G401 (cell line): Measurements from ENCODE around the gene MTOR. TPM values are rescaled to one million over a fixed set of nuclear protein-coding genes. Genes with fewer than 3 reads are reported as not detected.
A peak's percentile ranks its signal among the peaks of the same experiment; 100 is the strongest.
"Not testable (repeated sequence)": the region's sequence is repeated elsewhere in the genome, so short reads cannot be mapped to it uniquely, and the experiment has no call there.

Experiments used
- DNase-seq: peaks from one replicate; pipeline ENCODE4 v3.0.0-alpha.2; 2015; ENCODE audit warnings: low spot score
- in situ Hi-C: cut with HindIII; loops from 2 replicates; pipeline ENCODE4 v1.10.0; 2016; ENCODE audit warnings: low sequenced_read_pairs, mixed read lengths
- total RNA-seq: library from RNA; depleted of rRNA; stranded (reverse); fragments of >200 nt; shearing (Covaris generic); gene quantifications from 2 replicates; pipeline ENCODE4 v1.2.3, GENCODE V29; 2014

MTOR gene
- total RNA-seq, 1 experiment from 2014 or later: 26.7 TPM

DNA sequence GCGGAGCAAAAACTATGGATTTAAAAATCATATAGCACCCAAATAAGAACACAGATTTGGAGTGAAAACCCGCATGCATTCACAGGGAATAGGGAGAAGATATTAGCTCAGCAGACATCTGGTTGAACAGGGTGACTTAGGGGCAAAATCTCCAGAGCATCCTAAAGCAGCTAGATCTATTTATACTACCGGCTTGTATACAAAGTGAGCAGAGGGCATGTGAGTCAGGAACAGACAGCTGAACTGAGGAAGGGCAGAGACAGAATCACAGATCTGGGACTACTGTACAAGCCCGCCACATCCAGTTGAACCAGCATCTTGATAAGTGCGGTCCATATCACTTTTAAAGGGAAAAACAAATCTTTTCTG, 127.5 kb downstream of the MTOR start:
- in situ Hi-C loops: no loop called here
- no peak for DNase-seq

DNA sequence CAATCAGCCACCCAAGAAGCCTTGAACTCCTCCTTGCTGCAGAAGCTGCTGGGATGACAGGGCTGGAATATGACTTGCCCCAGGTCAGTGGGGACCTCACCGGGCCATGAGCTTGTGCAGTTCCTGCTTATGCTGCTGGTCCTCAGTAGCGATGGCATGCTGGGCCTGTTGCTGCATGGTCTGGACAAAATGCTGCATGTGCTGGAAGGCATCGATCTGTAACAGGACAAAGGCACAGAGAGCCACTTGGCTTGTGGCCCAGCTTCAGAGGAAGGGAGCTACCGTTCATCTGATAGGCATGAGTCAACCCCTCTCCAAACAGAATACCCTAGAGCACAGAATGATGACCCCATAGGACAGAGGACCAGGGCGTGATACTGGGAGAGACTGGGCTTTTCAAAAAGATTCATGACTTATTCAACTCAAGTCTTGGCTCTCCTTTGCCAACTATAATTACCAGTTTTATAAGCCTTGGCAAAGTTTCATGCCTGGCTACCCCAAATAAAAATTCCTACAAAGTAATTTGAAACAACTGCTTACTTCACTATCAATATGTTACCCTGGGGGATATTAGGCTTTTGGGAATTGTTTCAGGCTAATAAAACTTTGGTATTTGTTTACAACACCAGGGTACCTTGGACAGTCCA, 128.0 kb downstream of the MTOR start:
- DNase-seq: peak; percentile 39
- in situ Hi-C loops: no loop called here

DNA sequence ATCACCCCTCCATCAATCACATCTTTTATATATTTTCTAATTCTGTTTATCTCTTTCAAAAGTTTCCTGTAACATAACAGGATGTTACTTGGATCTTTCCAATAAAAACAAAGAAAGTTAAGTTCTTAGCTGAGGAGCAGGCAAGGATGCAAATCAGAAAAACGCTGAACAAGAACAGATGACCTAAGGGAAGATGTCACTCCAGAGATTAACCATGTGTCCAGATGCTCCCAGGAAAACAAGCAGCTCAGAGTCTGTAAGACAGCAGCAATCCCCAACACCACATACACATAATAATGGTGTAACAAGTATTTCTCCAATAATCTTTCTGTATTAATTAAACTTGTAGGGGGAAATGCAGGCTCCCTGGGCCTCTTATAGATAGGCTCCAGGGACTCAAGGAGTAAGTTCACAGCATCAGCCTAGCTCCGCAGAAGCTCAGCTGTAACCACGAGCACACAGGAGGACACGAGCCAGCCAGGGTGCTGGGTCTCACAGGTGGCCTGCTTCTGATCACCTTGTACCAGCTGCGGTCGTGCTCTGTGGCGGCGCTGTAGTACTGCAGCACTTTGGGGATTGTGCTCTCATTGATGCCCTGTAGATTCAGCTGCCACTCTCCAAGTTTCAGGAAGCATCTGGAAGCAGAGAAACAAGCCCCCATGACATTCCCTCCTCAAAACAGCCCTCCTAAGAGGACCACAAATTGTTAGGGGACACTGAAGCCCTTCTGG, 129.6 kb downstream of the MTOR start:
- in situ Hi-C loops: no loop called here
- peak; percentile 42 for DNase-seq

DNA sequence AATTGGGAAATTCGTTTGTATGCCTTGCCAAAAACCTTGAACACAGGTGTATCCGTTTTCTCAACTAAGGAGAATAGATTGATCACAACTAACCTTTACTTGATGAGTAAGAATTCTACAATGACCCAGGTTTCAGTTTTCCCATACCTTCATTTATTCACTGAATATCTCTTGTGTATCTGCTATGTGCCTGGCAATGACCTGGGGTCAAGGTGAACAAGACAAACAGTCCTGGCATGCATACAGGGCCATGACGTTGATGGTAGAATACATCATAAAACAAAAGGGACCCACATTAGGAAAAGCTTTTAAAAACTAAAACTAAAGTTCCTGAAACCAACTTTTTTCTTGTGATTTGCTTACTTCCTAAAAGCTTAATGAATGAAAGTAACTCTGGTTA, 130.5 kb downstream of the MTOR start:
- in situ Hi-C loops: no loop called here
- DNase-seq: no peak

DNA sequence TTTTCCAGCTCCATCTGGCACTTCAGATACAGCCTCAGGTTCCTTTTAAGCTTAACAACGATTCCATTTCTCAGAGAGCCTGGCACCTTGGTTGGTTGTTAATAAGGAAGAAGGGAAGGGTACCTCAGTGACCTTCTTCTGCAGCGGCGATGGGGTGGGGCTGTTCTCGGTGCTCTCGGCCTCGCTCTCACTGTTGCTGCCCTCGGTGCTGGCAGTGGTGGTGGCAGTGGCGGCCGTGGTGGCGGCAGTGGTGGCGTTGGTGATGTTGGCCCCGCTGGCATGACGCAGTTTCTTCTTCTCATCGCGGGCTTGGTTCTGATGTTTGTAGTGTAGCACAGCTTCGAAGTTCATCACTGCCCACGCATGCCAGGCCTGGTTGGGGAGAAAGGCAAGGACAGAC, 131.9 kb downstream of the MTOR start:
- in situ Hi-C loops: no loop called here
- no peak for DNase-seq

DNA sequence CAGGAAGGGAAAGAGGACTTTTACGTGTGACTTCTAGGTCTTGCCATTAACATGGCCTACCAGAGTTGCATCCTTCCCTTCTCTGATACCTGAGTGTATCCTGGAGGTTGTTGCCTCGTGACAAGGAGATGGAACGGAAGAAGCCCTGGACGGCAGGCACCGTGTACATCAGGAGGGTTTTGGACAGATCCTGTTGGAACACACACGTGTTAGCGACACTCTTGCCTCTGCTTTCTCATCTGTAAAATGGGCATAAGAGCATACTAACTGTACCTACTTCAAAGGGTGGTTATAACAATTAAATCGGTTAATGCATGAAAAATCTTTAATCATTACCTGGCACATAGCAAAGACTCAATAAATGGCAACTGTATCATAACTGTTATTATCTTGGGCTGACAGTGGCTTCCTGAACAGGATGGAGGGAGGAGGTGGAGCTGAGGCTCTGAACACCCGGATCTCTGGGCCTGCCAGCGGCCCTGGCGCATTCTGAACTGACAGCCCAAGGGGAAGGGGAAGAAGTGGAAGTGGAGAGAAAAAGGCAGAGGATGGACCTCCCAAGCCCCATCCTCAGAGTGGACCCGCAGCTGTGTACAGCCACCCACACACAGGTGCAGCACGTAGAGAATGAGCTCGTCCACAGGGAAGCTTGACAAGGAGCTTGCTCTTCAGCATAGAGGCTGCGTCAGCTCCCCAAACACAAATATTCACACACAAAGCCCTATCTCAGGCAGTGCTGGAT, 132.5 kb downstream of the MTOR start:
- DNase-seq: no peak
- in situ Hi-C loops: no loop called here

DNA sequence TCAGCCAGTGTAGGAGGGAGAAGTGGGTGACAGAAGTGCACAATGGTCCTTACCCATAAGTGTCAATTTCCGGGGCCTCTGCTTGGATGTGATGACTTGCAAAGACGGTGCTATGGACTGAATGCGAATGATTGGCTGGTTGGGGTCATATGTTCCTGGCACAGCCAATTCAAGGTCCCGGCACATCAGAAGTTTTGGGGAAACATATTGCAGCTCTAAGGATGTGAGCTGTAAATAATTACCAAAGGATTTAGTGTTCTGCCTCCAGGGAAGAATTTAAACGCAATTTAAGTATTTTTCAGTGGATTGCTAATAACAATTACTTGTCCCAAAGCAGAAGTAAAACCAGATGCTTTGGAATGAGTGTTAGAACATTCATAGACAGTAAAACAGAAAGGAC, 135.8 kb downstream of the MTOR start:
- DNase-seq: no peak
- in situ Hi-C loops: no loop called here

DNA sequence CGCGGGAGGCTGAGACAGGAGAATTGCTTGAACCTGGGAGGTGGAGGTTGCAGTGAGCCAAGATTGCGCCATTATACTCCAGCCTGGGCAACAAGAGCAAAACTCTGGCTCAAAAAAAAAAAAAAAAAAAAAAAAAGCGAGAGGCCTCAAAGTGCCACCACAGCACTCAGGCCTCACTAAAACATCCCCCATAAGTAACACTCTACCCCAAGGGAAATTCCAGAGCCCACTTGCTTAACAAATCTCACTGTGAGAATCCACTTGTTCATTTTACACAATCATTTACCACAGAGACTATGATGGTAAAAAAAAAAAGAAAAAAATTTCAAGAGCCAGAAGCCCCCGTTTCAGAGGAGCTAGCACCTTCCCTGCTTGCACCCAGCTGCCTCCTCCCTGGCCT, 136.4 kb downstream of the MTOR start:
- no peak for DNase-seq
- in situ Hi-C loops: no loop called here

DNA sequence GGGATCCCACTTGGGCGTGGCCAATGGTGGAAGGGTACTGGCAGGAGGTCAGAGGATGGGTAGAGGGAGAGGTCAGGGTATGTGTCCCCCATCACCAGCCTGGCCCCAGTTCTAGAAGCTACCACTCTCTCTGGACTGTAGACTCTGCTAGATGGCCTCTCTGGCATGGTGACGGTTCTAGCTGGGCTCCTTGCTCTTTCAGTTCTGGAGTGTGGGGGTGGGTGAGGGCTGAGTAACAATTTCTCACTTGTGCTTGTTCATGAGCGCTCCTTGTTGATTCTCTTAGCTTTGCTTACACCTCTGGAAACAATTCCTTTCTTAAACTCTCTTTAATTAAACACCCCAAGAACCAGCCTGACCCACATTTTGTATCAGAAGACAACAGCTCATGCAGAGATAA, 137.4 kb downstream of the MTOR start:
- in situ Hi-C loops: no loop called here
- no peak for DNase-seq

DNA sequence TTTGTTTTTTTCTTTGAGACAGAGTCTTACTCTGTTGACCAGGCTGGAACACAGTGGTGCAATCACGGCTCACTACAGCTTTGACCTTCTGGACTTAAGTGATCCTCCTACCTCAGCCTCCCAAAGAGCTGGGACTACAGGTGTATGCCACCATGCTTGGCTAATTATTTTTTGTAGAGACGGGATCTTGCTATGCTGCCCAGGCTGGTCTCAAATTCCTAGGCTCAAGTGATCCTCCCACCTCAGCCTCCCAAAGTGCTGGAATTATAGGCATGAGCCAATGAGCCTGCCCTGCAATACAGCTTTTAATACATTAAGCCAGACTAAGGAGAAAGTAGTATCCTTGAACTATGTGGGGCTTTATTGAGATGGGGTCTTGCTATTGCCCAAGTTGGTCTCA, 146.0 kb downstream of the MTOR start:
- DNase-seq: no peak
- in situ Hi-C loops: no loop called here

DNA sequence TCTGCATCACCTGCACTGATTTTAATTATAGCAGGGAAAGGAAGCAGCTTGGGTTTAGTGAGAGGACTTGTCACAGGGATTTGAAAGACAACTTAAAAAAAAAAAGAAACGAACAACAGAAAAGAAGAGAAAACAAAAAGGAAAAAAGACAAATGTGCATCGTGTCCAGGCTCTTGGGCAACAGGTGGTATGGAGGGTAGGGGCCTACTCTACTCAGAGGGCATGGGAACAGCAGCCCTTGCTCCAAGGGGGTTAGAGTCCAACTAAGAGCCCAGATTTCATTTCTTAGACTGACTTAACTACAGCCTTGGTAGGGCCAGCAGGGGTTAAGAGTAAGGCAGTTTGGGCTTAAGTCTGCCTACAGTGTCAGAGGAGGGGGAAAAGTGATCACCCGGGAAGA, 147.4 kb downstream of the MTOR start:
- in situ Hi-C loops: no loop called here
- no peak for DNase-seq

DNA sequence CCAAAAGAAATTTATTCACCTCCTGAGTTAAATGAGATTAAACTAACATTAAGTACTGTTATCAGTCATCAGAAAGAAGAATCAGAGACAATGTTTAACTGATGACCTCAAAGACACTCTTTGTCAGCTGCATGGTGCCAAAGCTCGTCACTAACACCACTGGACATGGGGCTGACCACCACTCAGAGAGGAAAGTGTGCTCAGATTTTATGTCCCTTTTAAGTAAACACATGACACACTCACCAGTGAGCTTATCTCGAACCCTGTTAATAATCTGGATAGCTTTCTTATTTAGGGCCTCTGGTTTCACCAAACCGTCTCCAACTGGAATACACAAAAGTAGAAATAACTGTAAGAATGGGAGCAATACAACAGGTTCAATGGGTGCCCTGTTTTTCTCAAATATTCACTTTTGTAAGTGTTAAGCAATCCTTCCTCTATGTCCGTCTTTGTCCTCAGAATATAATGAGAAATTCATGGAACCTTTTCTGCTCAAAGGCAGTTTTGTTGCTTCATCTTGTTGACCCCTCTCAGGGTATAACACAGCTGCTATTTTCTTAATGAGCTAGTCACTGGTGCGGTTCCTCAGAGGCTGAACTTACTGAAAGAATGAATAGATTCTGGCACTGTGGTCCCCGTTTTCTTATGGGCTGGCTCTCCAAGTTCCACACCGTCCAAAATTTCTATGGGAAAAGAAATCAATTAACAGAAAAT, 153.1 kb downstream of the MTOR start:
- in situ Hi-C loops: no loop called here
- no peak for DNase-seq

DNA sequence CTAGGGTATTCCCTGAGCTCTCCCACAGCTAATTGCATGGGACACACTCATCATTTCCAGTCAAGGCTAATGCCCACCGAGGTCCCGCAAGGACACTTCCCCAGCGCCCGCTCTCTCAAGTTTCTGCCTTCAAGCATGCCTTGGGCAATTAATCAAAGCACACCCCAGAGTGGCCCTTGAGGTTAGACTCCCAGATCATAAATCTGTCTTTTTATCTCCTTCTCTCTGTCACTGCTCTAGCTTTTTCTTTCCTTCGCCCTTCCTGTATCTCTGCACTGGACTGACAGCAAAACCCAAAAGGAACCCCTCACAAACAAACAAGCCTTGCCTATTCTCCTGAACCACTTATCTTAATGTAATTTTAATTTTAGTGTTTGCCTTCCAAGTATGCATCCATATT, 154.8 kb downstream of the MTOR start:
- in situ Hi-C loops: no loop called here

DNA sequence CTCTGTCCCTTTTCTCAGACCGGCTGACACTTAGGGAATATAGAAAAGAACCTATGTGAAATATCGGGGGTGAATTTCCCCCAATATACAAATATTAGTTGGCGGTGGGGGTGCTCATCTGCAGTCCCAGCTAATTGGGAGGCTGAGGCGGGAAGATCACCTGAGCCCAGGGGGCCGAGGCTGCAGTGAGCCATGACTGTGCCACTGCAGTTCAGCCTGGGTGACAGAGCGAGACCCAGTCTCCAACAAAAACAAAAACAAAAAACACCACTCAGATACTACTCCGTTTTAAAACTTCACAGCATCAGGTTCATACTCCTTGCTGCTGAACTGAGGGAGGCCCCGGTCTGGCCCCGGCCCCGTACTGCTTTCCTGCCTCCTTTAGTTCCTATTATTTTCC, 156.8 kb downstream of the MTOR start:
- no peak for DNase-seq
- in situ Hi-C loops: no loop called here

More for the DNA sequence above, 154.8 kb downstream of the MTOR start:
- no peak for DNase-seq

DNA sequence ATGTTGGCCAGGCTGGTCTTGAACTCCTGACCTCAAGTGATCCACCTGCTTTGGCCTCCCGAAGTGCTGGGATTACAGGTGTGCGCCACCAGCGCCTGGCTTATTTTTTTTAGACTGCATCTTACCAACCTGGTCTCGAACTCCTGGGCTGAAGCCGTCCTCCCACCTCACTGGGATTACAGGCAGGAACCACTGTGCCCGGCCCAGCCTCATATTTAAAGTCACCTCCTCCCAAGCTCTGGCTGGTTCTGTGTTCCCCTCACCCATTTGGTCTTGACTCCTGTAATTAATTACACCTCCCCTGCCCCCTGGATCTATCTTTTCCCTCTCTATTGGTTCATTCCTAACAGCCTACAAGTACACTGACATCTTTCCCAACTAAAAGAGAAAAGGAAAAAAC, 161.0 kb downstream of the MTOR start:
- no peak for DNase-seq
- in situ Hi-C loops: no loop called here

DNA sequence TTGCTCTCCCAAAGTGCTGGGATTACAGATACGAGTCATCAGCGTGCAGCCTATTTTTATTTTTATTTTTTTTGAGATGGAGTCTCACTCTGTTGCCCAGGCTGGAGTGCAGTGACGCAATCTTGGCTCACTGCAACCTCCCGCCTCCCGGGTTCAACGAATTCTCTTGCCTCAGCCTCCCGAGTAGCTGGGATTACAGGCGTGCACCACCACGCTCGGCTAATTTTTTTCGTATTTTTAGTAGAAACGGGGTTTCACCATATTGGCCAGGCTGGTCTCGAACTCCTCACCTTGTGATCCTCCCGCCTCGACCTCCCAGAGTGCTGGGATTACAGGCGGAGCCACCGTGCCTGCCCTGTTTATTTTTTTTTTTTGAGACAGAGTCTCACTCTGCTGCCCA, 161.5 kb downstream of the MTOR start:
- DNase-seq, in situ Hi-C loops: not testable (repeated sequence)

DNA sequence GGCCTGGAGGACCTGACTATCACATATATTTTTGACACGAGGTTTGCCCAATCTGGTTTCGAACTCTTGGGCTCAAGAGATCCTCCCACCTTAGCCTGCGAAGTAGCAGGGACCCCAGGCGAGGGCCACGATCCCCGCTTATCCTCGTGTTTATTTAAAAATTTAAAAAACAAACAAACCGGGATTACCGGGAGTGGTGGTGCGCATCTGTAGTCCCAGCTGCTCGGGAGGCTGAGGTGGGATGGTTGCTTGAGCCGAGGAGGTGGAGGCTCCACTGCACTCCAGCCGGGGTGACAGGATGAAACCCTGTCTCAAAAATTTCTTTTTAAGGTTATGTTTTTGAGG, 162.2 kb downstream of the MTOR start:
- in situ Hi-C loops: no loop called here
- DNase-seq: no peak

DNA sequence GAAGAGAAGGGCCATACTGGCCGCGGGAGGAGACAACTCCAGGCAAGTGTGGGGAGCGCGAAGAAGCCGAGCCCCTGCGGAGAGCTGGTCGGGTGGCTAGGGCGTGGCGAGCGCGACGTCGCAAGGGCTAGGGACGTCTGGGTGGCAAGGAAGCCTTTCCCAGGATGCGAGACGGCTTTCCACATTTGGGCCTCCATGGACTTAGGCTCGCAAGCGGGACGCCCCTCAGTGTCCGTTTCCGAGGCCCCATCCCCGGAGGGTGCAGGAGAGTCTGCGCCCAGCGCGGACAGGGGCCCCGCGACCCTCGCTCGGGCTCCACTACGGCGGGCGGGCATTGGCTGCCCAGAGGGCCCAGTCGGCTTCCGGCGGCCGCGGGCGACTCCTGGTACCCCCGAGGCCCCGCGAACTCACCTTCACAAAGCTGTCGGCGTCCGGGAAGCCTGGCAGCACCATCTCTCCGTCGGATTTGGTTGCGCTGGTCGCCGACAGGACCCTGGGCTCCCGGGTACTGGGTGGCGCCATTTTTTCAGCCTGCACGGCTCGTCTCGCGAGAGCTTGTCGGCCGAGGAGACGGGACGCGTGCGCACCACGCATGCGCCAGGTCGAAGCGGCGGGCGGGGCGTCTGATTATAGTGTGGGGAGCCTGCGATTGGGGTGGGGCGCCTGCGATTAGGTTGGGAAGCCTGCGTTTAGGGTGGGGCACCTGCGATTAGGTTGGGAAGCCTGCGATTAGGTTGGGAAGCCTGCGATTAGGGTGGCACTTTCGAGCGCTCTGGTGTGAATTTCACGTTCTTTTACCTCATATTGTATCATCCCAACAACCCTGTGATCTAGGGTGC, 162.8 kb downstream of the MTOR start, which contains the start of gene EXOSC10:
Gene EXOSC10, minus strand, starts transcription at position 560 of the 839 bp plus-strand sequence. Its CDS starts 38 bp downstream, at position 522.
- peak; percentile 91 for DNase-seq
- in situ Hi-C loops: no loop called here

DNA sequence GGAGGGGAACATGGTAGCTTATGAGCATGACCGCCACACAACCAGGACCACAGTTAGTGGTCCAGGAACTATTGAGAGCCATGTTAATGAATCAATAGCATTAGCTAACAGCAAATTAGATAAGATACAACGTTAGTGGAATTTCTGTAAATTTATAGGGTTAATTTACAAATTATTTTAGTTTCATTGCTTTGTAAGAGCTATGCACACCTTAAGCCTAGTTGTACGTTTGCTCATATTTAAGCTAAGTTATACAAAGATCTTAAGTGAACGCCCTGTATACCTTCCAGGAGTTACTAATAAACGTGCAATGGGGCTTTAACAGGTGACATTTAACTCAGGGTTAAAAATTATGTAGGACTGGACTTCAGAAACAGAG, 163.4 kb downstream of the MTOR start:
- in situ Hi-C loops: no loop called here
- no peak for DNase-seq
